Neutrophil (primary cell): Measurements from ENCODE around the gene ADPGK.

Experiments used
- H3K27ac ChIP-seq: fragments of 200-600 bp; sonication (generic); 2 replicates; pipeline ENCODE4 v1.5.1; 2016; ENCODE audit warnings: mild to moderate bottlenecking, moderate library complexity
- H3K27me3 ChIP-seq: fragments of 200-600 bp; sonication (generic); 2 replicates; pipeline ENCODE4 v1.6.0; 2016; ENCODE audit warnings: mild to moderate bottlenecking
- H3K36me3 ChIP-seq: fragments of 200-600 bp; sonication (generic); 2 replicates; pipeline ENCODE4 v1.5.1; 2017
- H3K4me1 ChIP-seq, 2 experiments: fragments of 200-600 bp in 1 of 2; sonication (generic) in 1 of 2; 1 replicate in 1 of 2; 2 replicates in 1 of 2; pipeline versions ENCODE4 v1.5.1 to v1.6.1; 2013 to 2016; ENCODE audit warnings: low read depth in 1 of 2, low read length in 1 of 2, mild to moderate bottlenecking in 1 of 2, moderate library complexity in 1 of 2; ENCODE audit not compliant: control insufficient read depth in 1 of 2, insufficient read depth in 1 of 2
- H3K4me3 ChIP-seq, 2 experiments: fragments of 200-600 bp in 1 of 2; sonication (generic) in 1 of 2; 1 replicate in 1 of 2; 2 replicates in 1 of 2; pipeline ENCODE4 v1.5.1; 2013 to 2016; ENCODE audit warnings: low read depth in 1 of 2, low read length in 1 of 2, mild to moderate bottlenecking in 1 of 2, moderate library complexity in 1 of 2
- H3K9me3 ChIP-seq: fragments of 200-600 bp; sonication (generic); 2 replicates; pipeline ENCODE4 v1.5.1; 2016
- CTCF ChIP-seq: fragments of 200-600 bp; sonication (generic); IDR thresholded peaks from 2 replicates; pipeline ENCODE4 v1.5.1; 2016; ENCODE audit warnings: antibody characterized with exemption

The ADPGK gene

GRCh38 chr15:72764656-72765055 is 18.9 kb downstream of the ADPGK start:
- no peak overlapping the region for H3K4me3 ChIP-seq
- no peaks in the 10 kb centered on the region for H3K4me1 ChIP-seq
- no peaks in the 10 kb centered on the region for H3K9me3 ChIP-seq
- peaks cover 84% of the 10 kb centered on the region for H3K36me3 ChIP-seq
- no peak overlapping the region for H3K27ac ChIP-seq
- no peaks in the 10 kb centered on the region for H3K27me3 ChIP-seq
- TF ChIP-seq CTCF = no peak

GRCh38 chr15:72760590-72761260 is 22.8 kb downstream of the ADPGK start:
- H3K27ac ChIP-seq = no peak overlapping the region
- H3K27me3 ChIP-seq = no peaks in the 10 kb centered on the region
- TF ChIP-seq CTCF = no peak
- H3K9me3 ChIP-seq = no peaks in the 10 kb centered on the region
- no peaks in the 10 kb centered on the region for H3K4me1 ChIP-seq
- no peak overlapping the region for H3K4me3 ChIP-seq
- H3K36me3 ChIP-seq = peaks cover 98% of the 10 kb centered on the region

GRCh38 chr15:72758182-72758581 is 25.4 kb downstream of the ADPGK start:
- H3K4me1 ChIP-seq = peaks cover 10% of the 10 kb centered on the region in 2 experiments
- TF ChIP-seq CTCF = no peak
- no peaks in the 10 kb centered on the region for H3K27me3 ChIP-seq
- no peak overlapping the region for H3K4me3 ChIP-seq
- no peak overlapping the region for H3K27ac ChIP-seq
- H3K9me3 ChIP-seq = no peaks in the 10 kb centered on the region
- H3K36me3 ChIP-seq = peaks cover 90% of the 10 kb centered on the region

- Histone ChIP-seq H3K27ac (no peak overlapping the region), H3K27me3 (no peaks in the 10 kb centered on the region), H3K9me3 (no peaks in the 10 kb centered on the region), H3K4me1 (peaks cover 27 to 28% of the 10 kb centered on the region in 2 experiments), H3K36me3 (peaks cover 85% of the 10 kb centered on the region), H3K4me3 (no peak overlapping the region)
- TF ChIP-seq CTCF = no peak
These were observed 29.5 kb downstream of the ADPGK start for GRCh38 chr15:72754096-72754495.

- Histone ChIP-seq H3K27ac (peak overlapping the region; percentile 63), H3K36me3 (peaks cover 67% of the 10 kb centered on the region), H3K4me1 (peaks cover 27 to 28% of the 10 kb centered on the region in 2 experiments), H3K27me3 (no peaks in the 10 kb centered on the region), H3K9me3 (no peaks in the 10 kb centered on the region), H3K4me3 (no peak overlapping the region)
- no peak for TF ChIP-seq CTCF
These were observed 31.7 kb downstream of the ADPGK start for GRCh38 chr15:72751751-72752455.
